ENCODE measurements around the gene ZSCAN16. TPM values are rescaled to one million over a fixed set of nuclear protein-coding genes. Genes with fewer than 3 reads are reported as not detected.

Gene ZSCAN16
- total and polyA plus RNA-seq, 2 of the 13 experiments (the other 11 are each of a cell fraction or from before 2014, with no cell fraction given) = 5.7 to 12.7 TPM

DNA sequence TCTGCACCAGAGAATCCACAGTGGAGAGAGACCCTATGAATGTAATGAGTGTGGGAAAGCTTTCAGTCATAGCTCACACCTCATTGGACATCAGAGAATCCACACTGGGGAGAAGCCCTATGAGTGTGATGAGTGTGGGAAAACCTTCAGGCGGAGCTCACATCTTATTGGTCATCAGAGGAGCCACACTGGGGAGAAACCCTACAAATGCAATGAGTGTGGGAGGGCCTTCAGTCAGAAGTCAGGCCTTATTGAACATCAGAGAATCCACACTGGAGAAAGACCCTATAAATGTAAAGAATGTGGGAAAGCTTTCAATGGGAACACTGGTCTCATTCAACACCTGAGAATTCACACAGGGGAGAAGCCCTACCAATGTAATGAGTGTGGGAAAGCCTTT, 29.1 kb downstream of the ZSCAN16 start:
- FAIRE-seq = no peak
- in situ Hi-C loops (cut with HindIII; ENCODE audit: extremely low pct_ligation_motif_present, low pct_unique_long_range_greater_than_20kb) = no loop called here

More for the DNA sequence above, 29.1 kb downstream of the ZSCAN16 start:
- ChIA-PET POLR2A (interaction anchor here (0.8 to 1.1 kb wide), 2 partner anchors 8 to 12 kb away, joined by 5 to 7 read pairs; partner anchors contain the start of gene ZKSCAN8), CTCF (ENCODE audit: low intra/inter-chr PET ratio, low total read pairs) (no interaction called here)
- intact Hi-C loops (cut with micrococcal nuclease; ENCODE audit: unreplicated experiment) = no loop called here
- TF ChIP-seq, protein P1, sequence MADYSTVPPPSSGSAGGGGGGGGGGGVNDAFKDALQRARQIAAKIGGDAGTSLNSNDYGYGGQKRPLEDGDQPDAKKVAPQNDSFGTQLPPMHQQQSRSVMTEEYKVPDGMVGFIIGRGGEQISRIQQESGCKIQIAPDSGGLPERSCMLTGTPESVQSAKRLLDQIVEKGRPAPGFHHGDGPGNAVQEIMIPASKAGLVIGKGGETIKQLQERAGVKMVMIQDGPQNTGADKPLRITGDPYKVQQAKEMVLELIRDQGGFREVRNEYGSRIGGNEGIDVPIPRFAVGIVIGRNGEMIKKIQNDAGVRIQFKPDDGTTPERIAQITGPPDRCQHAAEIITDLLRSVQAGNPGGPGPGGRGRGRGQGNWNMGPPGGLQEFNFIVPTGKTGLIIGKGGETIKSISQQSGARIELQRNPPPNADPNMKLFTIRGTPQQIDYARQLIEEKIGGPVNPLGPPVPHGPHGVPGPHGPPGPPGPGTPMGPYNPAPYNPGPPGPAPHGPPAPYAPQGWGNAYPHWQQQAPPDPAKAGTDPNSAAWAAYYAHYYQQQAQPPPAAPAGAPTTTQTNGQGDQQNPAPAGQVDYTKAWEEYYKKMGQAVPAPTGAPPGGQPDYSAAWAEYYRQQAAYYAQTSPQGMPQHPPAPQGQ (CRISPR knock-in tag; IDR thresholded peaks at IDR 0.05; ENCODE audit: borderline replicate concordance) = no peak
- TF ChIP-seq RBFOX2 (IDR thresholded peaks at IDR 0.05; ENCODE audit: low read depth, low read length) = 0 out of 2 replicates have a peak, but pooled peaks have one; percentile 29
- TF ChIP-seq, protein P2, sequence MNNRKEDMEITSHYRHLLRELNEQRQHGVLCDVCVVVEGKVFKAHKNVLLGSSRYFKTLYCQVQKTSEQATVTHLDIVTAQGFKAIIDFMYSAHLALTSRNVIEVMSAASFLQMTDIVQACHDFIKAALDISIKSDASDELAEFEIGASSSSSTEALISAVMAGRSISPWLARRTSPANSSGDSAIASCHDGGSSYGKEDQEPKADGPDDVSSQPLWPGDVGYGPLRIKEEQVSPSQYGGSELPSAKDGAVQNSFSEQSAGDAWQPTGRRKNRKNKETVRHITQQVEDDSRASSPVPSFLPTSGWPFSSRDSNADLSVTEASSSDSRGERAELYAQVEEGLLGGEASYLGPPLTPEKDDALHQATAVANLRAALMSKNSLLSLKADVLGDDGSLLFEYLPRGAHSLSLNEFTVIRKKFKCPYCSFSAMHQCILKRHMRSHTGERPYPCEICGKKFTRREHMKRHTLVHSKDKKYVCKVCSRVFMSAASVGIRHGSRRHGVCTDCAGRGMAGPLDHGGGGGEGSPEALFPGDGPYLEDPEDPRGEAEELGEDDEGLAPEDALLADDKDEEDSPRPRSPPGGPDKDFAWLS (CRISPR knock-in tag; IDR thresholded peaks at IDR 0.05; ENCODE audit: borderline replicate concordance) = no peak
- no peak for TF ChIP-seq ZNF354B (CRISPR knock-in tag; IDR thresholded peaks at IDR 0.05)
- no peak for TF ChIP-seq ZNF572 (CRISPR knock-in tag; IDR thresholded peaks at IDR 0.05)
- no peaks in the 10 kb centered on the region for H3K79me2 ChIP-seq (ENCODE audit: insufficient read depth, low read length)
- no peak overlapping the region for H3K9ac ChIP-seq (ENCODE audit: insufficient read depth, low read depth, low read length)
- H3K27ac ChIP-seq (ENCODE audit: extremely low read length, insufficient read depth, low read length) = no peak overlapping the region
- ATAC-seq (no peak), DNase-seq (ENCODE audit: low spot score) (no peak)
- no peaks in the 10 kb centered on the region for H3K27me3 ChIP-seq (ENCODE audit: control insufficient read depth in 1 of 2, insufficient read depth in 2 of 2, low read length in 2 of 2)
- no peak overlapping the region for H3K4me3 ChIP-seq (replicated peaks in 1 of 3; ENCODE audit: insufficient read depth in 1 of 3, low read depth in 2 of 3, low read length in 3 of 3)
- WGBS (ENCODE audit: low lambda C conversion rate) = 100% methylated on average over 1 of the region's 1 CpG
- no peaks in the 10 kb centered on the region for H4K20me1 ChIP-seq (ENCODE audit: insufficient read depth, low read length)
- H3K4me2 ChIP-seq (ENCODE audit: low read depth, low read length) = no peak overlapping the region
- no TSS peak for BruUV-seq (replicated peaks)
- H3K9me3 ChIP-seq (ENCODE audit: low read length) = no peaks in the 10 kb centered on the region
- H3K4me1 ChIP-seq (ENCODE audit: insufficient read depth, low read length) = no peaks in the 10 kb centered on the region
- H2AFZ ChIP-seq (ENCODE audit: low read length) = no peak overlapping the region
- H3K36me3 ChIP-seq (replicated peaks in 1 of 2; ENCODE audit: control insufficient read depth in 1 of 2, insufficient read depth in 2 of 2, low read length in 2 of 2) = peaks cover 39 to 78% of the 10 kb centered on the region in 2 experiments
